Stimulated activated memory B cell treated with anti-CD40 and anti-IgM and Interleukin-4, amounts not matched to agents 10 μg/mL and 1 μg/mL and 100 μg/mL, for 72 hours (primary cell): ENCODE measurements around the gene PSMG3.
"Not testable (repeated sequence)": the region's sequence is repeated elsewhere in the genome, so short reads cannot be mapped to it uniquely, and the experiment has no call there.

Experiments
- ATAC-seq: fragments of 150-1000 bp; cut with Tn5 transposase; 2 replicates; pipeline ENCODE4 v1.10.0; 2021
- H3K27ac Mint-ChIP-seq: one replicate; pipeline ENCODE4 v1.8.0; 2022; ENCODE audit warnings: mild to moderate bottlenecking, mixed read lengths
- H3K27me3 Mint-ChIP-seq: one replicate; pipeline ENCODE4 v1.8.0; 2022; ENCODE audit warnings: mixed read lengths
- H3K36me3 Mint-ChIP-seq: one replicate; pipeline ENCODE4 v1.8.0; 2022; ENCODE audit warnings: mixed read lengths
- H3K4me1 Mint-ChIP-seq: one replicate; pipeline ENCODE4 v1.8.0; 2022; ENCODE audit warnings: mixed read lengths
- H3K4me3 Mint-ChIP-seq: one replicate; pipeline ENCODE4 v1.8.0; 2022; ENCODE audit warnings: mild to moderate bottlenecking, moderate library complexity, mixed read lengths
- H3K9me3 Mint-ChIP-seq: one replicate; pipeline ENCODE4 v1.8.0; 2022; ENCODE audit warnings: mixed read lengths

The PSMG3 gene

GRCh38 chr7:1590476-1590875 is 20.6 kb upstream of the PSMG3 start:
- Mint-ChIP-seq H3K9me3 (peaks cover 16% of the 10 kb centered on the region), H3K4me1 (peaks cover 33% of the 10 kb centered on the region), H3K36me3 (no peaks in the 10 kb centered on the region), H3K27ac (peak overlapping the region; percentile 82), H3K4me3 (no peak overlapping the region), H3K27me3 (peaks cover 70% of the 10 kb centered on the region)
- ATAC-seq, result no peak

- H3K27me3 Mint-ChIP-seq, result peaks cover 55% of the 10 kb centered on the region
- H3K4me1 Mint-ChIP-seq, result peaks cover 33% of the 10 kb centered on the region
- no peak overlapping the region for H3K27ac Mint-ChIP-seq
- no peak for ATAC-seq
- peaks cover 6% of the 10 kb centered on the region for H3K36me3 Mint-ChIP-seq
- H3K9me3 Mint-ChIP-seq, result peaks cover 7% of the 10 kb centered on the region
- no peak overlapping the region for H3K4me3 Mint-ChIP-seq
Measured at GRCh38 chr7:1588978-1589377, 19.1 kb upstream of the PSMG3 start.

- peaks cover 43% of the 10 kb centered on the region for H3K27me3 Mint-ChIP-seq
- H3K27ac Mint-ChIP-seq, result no peak overlapping the region
- peaks cover 25% of the 10 kb centered on the region for H3K4me1 Mint-ChIP-seq
- peaks cover 6% of the 10 kb centered on the region for H3K36me3 Mint-ChIP-seq
- no peak overlapping the region for H3K4me3 Mint-ChIP-seq
- peaks cover 6% of the 10 kb centered on the region for H3K9me3 Mint-ChIP-seq
- ATAC-seq, result no peak
Measured at GRCh38 chr7:1587738-1588137, 17.9 kb upstream of the PSMG3 start.

GRCh38 chr7:1586827-1587705 is 17.2 kb upstream of the PSMG3 start:
- peaks cover 6% of the 10 kb centered on the region for H3K9me3 Mint-ChIP-seq
- peaks cover 6% of the 10 kb centered on the region for H3K36me3 Mint-ChIP-seq
- peaks cover 19% of the 10 kb centered on the region for H3K4me1 Mint-ChIP-seq
- no peak for ATAC-seq
- no peak overlapping the region for H3K4me3 Mint-ChIP-seq
- no peak overlapping the region for H3K27ac Mint-ChIP-seq
- H3K27me3 Mint-ChIP-seq, result peaks cover 42% of the 10 kb centered on the region

- H3K36me3 Mint-ChIP-seq, result peaks cover 6% of the 10 kb centered on the region
- ATAC-seq, result no peak
- H3K9me3 Mint-ChIP-seq, result peaks cover 6% of the 10 kb centered on the region
- H3K4me3 Mint-ChIP-seq, result no peak overlapping the region
- peaks cover 11% of the 10 kb centered on the region for H3K4me1 Mint-ChIP-seq
- H3K27me3 Mint-ChIP-seq, result peaks cover 34% of the 10 kb centered on the region
- H3K27ac Mint-ChIP-seq, result no peak overlapping the region
Measured at GRCh38 chr7:1586126-1586826, 16.4 kb upstream of the PSMG3 start.

GRCh38 chr7:1585142-1585981 is 15.5 kb upstream of the PSMG3 start:
- Mint-ChIP-seq H3K27ac (no peak overlapping the region), H3K27me3 (peaks cover 25% of the 10 kb centered on the region), H3K36me3 (peaks cover 6% of the 10 kb centered on the region), H3K4me3 (no peak overlapping the region), H3K9me3 (peaks cover 6% of the 10 kb centered on the region), H3K4me1 (peaks cover 2% of the 10 kb centered on the region)
- no peak for ATAC-seq

- H3K36me3 Mint-ChIP-seq, result peaks cover 6% of the 10 kb centered on the region
- no peak overlapping the region for H3K4me3 Mint-ChIP-seq
- no peak overlapping the region for H3K27ac Mint-ChIP-seq
- peaks cover 7% of the 10 kb centered on the region for H3K4me1 Mint-ChIP-seq
- ATAC-seq, result no peak
- H3K9me3 Mint-ChIP-seq, result peaks cover 6% of the 10 kb centered on the region
- H3K27me3 Mint-ChIP-seq, result peaks cover 19% of the 10 kb centered on the region
Measured at GRCh38 chr7:1584700-1585099, 14.9 kb upstream of the PSMG3 start.

- not testable (repeated sequence) for H3K9me3 Mint-ChIP-seq, H3K27me3 Mint-ChIP-seq, H3K27ac Mint-ChIP-seq, H3K4me3 Mint-ChIP-seq, ATAC-seq
- peaks cover 18% of the 10 kb centered on the region for H3K4me1 Mint-ChIP-seq
- peaks cover 10% of the 10 kb centered on the region for H3K36me3 Mint-ChIP-seq
Measured at GRCh38 chr7:1583241-1583930, 13.6 kb upstream of the PSMG3 start.

GRCh38 chr7:1580422-1581030 is 10.7 kb upstream of the PSMG3 start:
- ATAC-seq, result no peak
- peaks cover 20% of the 10 kb centered on the region for H3K4me1 Mint-ChIP-seq
- peak overlapping the region; percentile 18 for H3K27ac Mint-ChIP-seq
- H3K4me3 Mint-ChIP-seq, result no peak overlapping the region
- peaks cover 8% of the 10 kb centered on the region for H3K9me3 Mint-ChIP-seq
- H3K36me3 Mint-ChIP-seq, result peaks cover 19% of the 10 kb centered on the region
- no peaks in the 10 kb centered on the region for H3K27me3 Mint-ChIP-seq

GRCh38 chr7:1579481-1580421 is 9.9 kb upstream of the PSMG3 start:
- Mint-ChIP-seq H3K4me1 (peaks cover 20% of the 10 kb centered on the region), H3K27ac (peak overlapping the region; percentile 18), H3K9me3 (peaks cover 8% of the 10 kb centered on the region), H3K4me3 (no peak overlapping the region), H3K36me3 (peaks cover 15% of the 10 kb centered on the region), H3K27me3 (no peaks in the 10 kb centered on the region)
- ATAC-seq, result peak; percentile 90

GRCh38 chr7:1578513-1578912 is 8.7 kb upstream of the PSMG3 start:
- Mint-ChIP-seq H3K4me1 (peaks cover 20% of the 10 kb centered on the region), H3K9me3 (peaks cover 8% of the 10 kb centered on the region), H3K36me3 (peaks cover 14% of the 10 kb centered on the region), H3K27me3 (no peaks in the 10 kb centered on the region), H3K27ac (no peak overlapping the region), H3K4me3 (no peak overlapping the region)
- ATAC-seq, result no peak

- Mint-ChIP-seq H3K27ac (no peak overlapping the region), H3K4me3 (no peak overlapping the region), H3K27me3 (no peaks in the 10 kb centered on the region), H3K4me1 (peaks cover 35% of the 10 kb centered on the region), H3K36me3 (peaks cover 14% of the 10 kb centered on the region), H3K9me3 (peaks cover 8% of the 10 kb centered on the region)
- no peak for ATAC-seq
Measured at GRCh38 chr7:1576521-1577253, 6.9 kb upstream of the PSMG3 start.

GRCh38 chr7:1575809-1576208 is 6.0 kb upstream of the PSMG3 start:
- no peak for ATAC-seq

More at GRCh38 chr7:1575809-1576208, 6.0 kb upstream of the PSMG3 start:
- Mint-ChIP-seq H3K4me1 (peaks cover 44% of the 10 kb centered on the region), H3K9me3 (peaks cover 8% of the 10 kb centered on the region), H3K4me3 (no peak overlapping the region), H3K27me3 (no peaks in the 10 kb centered on the region), H3K36me3 (peaks cover 14% of the 10 kb centered on the region), H3K27ac (no peak overlapping the region)
